ENCODE results near the gene NUP42. TPM values are rescaled to one million over a fixed set of nuclear protein-coding genes. Genes with fewer than 3 reads are reported as not detected.

NUP42 gene
- total and polyA plus RNA-seq, 9 of the 15 experiments (the other 6 are each of a cell fraction or from before 2014, with no cell fraction given) = 41.8 to 86.4 (median 71.2) TPM

GRCh38 chr7:23181684-23182553 is at the start of gene NUP42 (continued):
- 0 out of 2 replicates have a peak, but pooled peaks have one; percentile 16 for TF ChIP-seq THAP7 (CRISPR knock-in tag; IDR thresholded peaks at IDR 0.05)
- TF ChIP-seq NONO (IDR thresholded peaks at IDR 0.05; ENCODE audit: low read depth in 2 of 2, low read length in 1 of 2) = peak in 1 of 2 experiments; percentile 35; a peak in 1 of 4 replicates
- peak; percentile 81 for TF ChIP-seq PML (IDR thresholded peaks at IDR 0.05; ENCODE audit: low read length)
- TF ChIP-seq NFYB (IDR thresholded peaks at IDR 0.05; ENCODE audit: extremely low read depth, insufficient read length) = no peak
- peak; percentile 50 for TF ChIP-seq RNF2 (IDR thresholded peaks at IDR 0.05)
- peak; percentile 87 for TF ChIP-seq SUPT5H (IDR thresholded peaks at IDR 0.05)
- peak; percentile 92 for TF ChIP-seq PHF20 (IDR thresholded peaks at IDR 0.05; ENCODE audit: partially characterized antibody)
- TF ChIP-seq RFX7 (CRISPR knock-in tag; IDR thresholded peaks at IDR 0.05) = no peak
- TF ChIP-seq SP1 (CRISPR knock-in tag; IDR thresholded peaks at IDR 0.05) = peak; percentile 79
- TF ChIP-seq USF1 (CRISPR knock-in tag; IDR thresholded peaks at IDR 0.05) = peak; percentile 64
- no peak for TF ChIP-seq KAT2B (IDR thresholded peaks at IDR 0.05; ENCODE audit: low read depth, low read length)
- TF ChIP-seq ATF4 (CRISPR knock-in tag; IDR thresholded peaks at IDR 0.05) = no peak
- no peak for TF ChIP-seq FOXJ2 (tag; IDR thresholded peaks at IDR 0.05)
- peak in 1 of 2 experiments; percentile 63; a peak in 2 of 4 replicates for TF ChIP-seq FOXA3 (CRISPR knock-in tag; conservative IDR thresholded peaks at IDR 0.05 in 1 of 2, IDR thresholded peaks at IDR 0.05 in 1 of 2)
- TF ChIP-seq GABPA (tag; conservative IDR thresholded peaks at IDR 0.05; ENCODE audit: low read depth) = peak; percentile 64
- TF ChIP-seq ZNF431 (CRISPR knock-in tag; IDR thresholded peaks at IDR 0.05) = peak; percentile 72; the same call in 1 of the 2 replicates
- TF ChIP-seq ETV5 (CRISPR knock-in tag; IDR thresholded peaks at IDR 0.05; ENCODE audit: low read depth) = peak; percentile 71
- TF ChIP-seq VEZF1 (CRISPR knock-in tag; IDR thresholded peaks at IDR 0.05) = peak; percentile 7; the same call in 1 of the 2 replicates
